Activated B cell treated with CpG ODN at 0.5 μM for 24 hours (primary cell): ENCODE data around the gene MRPS27. TPM values are rescaled to one million over a fixed set of nuclear protein-coding genes. Genes with fewer than 3 reads are reported as not detected.

Source experiments
- ATAC-seq: fragments of 200-7000 bp; cut with Tn5 transposase; one replicate; pipeline ENCODE4 v1.10.0; 2021; ENCODE audit warnings: low read depth, mild to moderate bottlenecking, moderate library complexity
- CTCF ChIA-PET: fragments of 350-600 bp; sonication (Branson Sonifier 250); formaldehyde crosslinking; loops from one replicate; lab custom pipeline; 2021; ENCODE audit warnings: antibody characterized with exemption; lab: Charles Lee
- POLR2A ChIA-PET: fragments of 350-600 bp; sonication (Branson Sonifier 250); formaldehyde crosslinking; loops from one replicate; lab custom pipeline; 2021; ENCODE audit warnings: antibody characterized with exemption; lab: Charles Lee
- DNase-seq: peaks from one replicate; pipeline ENCODE4 v3.0.0; 2022
- H3K27ac Mint-ChIP-seq: one replicate; pipeline ENCODE4 v1.8.0; 2020; ENCODE audit warnings: mixed read lengths
- H3K27me3 Mint-ChIP-seq: one replicate; pipeline ENCODE4 v1.8.0; 2021; ENCODE audit warnings: mixed read lengths
- H3K36me3 Mint-ChIP-seq: one replicate; pipeline ENCODE4 v1.8.0; 2021; ENCODE audit warnings: low read depth, mixed read lengths
- H3K4me1 Mint-ChIP-seq: one replicate; pipeline ENCODE4 v1.8.0; 2021; ENCODE audit warnings: mixed read lengths
- H3K4me3 Mint-ChIP-seq: one replicate; pipeline ENCODE4 v1.8.0; 2020; ENCODE audit warnings: mild to moderate bottlenecking, mixed read lengths
- H3K9me3 Mint-ChIP-seq: one replicate; pipeline ENCODE4 v1.8.0; 2020; ENCODE audit warnings: mixed read lengths
- intact Hi-C: fragments of 100-400 bp; cut with micrococcal nuclease; formaldehyde crosslinking; loops from one replicate; pipeline ENCODE4 v1.15.1; 2024
- total RNA-seq: library from RNA; stranded (reverse); gene quantifications from 2 replicates; pipeline ENCODE4 v1.2.3, GENCODE V29; 2022
- TF ChIP-seq, protein P1 (sequence below): fragments of 200-600 bp; IDR thresholded peaks from one replicate; pipeline ENCODE4 v1.8.0; 2022; ENCODE audit warnings: antibody characterized with exemption, mild to moderate bottlenecking

MRPS27 gene
- total RNA-seq, 1 donor from 2014 or later: 69.2 TPM

- H3K4me1 Mint-ChIP-seq: peaks cover 4% of the 10 kb centered on the region
- H3K4me3 Mint-ChIP-seq: no peak overlapping the region
- ChIA-PET CTCF (interaction anchor here (0.9 kb wide), 1 partner anchor 10 kb away, joined by 3 read pairs; no protein-coding TSS in a partner anchor), POLR2A (no interaction called here)
- TF ChIP-seq, protein P1, sequence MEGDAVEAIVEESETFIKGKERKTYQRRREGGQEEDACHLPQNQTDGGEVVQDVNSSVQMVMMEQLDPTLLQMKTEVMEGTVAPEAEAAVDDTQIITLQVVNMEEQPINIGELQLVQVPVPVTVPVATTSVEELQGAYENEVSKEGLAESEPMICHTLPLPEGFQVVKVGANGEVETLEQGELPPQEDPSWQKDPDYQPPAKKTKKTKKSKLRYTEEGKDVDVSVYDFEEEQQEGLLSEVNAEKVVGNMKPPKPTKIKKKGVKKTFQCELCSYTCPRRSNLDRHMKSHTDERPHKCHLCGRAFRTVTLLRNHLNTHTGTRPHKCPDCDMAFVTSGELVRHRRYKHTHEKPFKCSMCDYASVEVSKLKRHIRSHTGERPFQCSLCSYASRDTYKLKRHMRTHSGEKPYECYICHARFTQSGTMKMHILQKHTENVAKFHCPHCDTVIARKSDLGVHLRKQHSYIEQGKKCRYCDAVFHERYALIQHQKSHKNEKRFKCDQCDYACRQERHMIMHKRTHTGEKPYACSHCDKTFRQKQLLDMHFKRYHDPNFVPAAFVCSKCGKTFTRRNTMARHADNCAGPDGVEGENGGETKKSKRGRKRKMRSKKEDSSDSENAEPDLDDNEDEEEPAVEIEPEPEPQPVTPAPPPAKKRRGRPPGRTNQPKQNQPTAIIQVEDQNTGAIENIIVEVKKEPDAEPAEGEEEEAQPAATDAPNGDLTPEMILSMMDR: no peak
- intact Hi-C loops: no loop called here
- H3K36me3 Mint-ChIP-seq: no peaks in the 10 kb centered on the region
- ATAC-seq (no peak), DNase-seq (no peak)
- H3K9me3 Mint-ChIP-seq: no peaks in the 10 kb centered on the region
- H3K27ac Mint-ChIP-seq: no peak overlapping the region
- peaks cover 28% of the 10 kb centered on the region for H3K27me3 Mint-ChIP-seq
These were observed 149.9 kb downstream of the MRPS27 start for GRCh38 chr5:72170101-72170500.

Other genes starting within 250 kb of the MRPS27 start
- 0.09 and 0.10 TPM in 2 replicates for gene MAP1B, start 212.8 kb downstream of the MRPS27 start, total RNA-seq
- gene PTCD2, start 133 bp upstream of the MRPS27 start, total RNA-seq: 6.2 and 8.9 TPM in 2 replicates
- gene ZNF366, start 187.2 kb upstream of the MRPS27 start, total RNA-seq: not detected in 2 replicates